DND-41 (cell line): ENCODE data around the gene TRMT112.

ENCODE experiments used
- EZH2 ChIP-seq: IDR thresholded peaks from 3 replicates; pipeline ENCODE4 v1.6.1; 2012; ENCODE audit warnings: borderline replicate concordance, low read depth, mild to moderate bottlenecking, moderate library complexity, low read length, inconsistent platforms; ENCODE audit not compliant: severe bottlenecking
- TF ChIP-seq, protein P1 (sequence below): IDR thresholded peaks from 2 replicates; pipeline ENCODE4 v1.5.1; 2012; ENCODE audit warnings: borderline replicate concordance, low read length, moderate library complexity, mild to moderate bottlenecking; ENCODE audit not compliant: poor library complexity, severe bottlenecking; ENCODE audit errors: extremely low read depth

DNA sequence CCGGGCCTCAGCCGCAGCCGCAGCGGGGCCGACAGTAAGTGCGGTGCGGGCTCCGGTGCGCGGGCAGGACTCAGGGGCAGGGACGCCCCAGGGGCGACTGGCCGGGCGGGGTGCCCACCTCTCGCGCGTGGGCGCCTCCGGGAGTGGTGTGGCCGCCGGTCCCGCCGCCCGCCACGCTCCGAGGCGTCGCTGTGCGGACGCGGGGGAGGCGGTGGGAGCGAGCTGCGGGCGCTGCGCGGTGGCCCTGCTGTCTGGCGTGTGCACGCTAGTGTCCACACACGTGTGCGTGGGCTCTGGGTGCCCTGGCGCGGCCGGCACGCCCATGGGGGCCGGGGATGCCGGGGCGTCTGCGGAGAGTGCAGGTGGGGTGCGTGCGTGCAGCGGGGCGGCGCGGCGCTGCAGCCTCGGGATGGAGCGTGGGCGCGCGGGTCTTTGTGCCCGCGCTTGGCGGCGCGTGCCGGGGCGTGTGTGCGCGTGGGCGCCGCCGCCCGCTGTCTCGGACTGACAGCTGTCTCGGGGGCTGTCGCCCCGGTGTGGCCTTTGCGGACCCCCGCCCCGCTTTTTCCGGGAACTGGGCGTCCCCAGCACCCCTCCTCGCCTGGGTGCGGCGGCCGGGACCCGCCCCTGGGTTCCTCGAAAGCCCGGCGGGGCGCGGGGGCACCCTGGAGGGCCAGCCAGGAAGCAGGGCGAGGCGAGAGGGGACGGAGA, 25.5 kb downstream of the TRMT112 start:
- TF ChIP-seq, protein P1, sequence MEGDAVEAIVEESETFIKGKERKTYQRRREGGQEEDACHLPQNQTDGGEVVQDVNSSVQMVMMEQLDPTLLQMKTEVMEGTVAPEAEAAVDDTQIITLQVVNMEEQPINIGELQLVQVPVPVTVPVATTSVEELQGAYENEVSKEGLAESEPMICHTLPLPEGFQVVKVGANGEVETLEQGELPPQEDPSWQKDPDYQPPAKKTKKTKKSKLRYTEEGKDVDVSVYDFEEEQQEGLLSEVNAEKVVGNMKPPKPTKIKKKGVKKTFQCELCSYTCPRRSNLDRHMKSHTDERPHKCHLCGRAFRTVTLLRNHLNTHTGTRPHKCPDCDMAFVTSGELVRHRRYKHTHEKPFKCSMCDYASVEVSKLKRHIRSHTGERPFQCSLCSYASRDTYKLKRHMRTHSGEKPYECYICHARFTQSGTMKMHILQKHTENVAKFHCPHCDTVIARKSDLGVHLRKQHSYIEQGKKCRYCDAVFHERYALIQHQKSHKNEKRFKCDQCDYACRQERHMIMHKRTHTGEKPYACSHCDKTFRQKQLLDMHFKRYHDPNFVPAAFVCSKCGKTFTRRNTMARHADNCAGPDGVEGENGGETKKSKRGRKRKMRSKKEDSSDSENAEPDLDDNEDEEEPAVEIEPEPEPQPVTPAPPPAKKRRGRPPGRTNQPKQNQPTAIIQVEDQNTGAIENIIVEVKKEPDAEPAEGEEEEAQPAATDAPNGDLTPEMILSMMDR: no peak
- no peak for TF ChIP-seq EZH2
